ENCODE results near the gene FBRSL1.

DNA sequence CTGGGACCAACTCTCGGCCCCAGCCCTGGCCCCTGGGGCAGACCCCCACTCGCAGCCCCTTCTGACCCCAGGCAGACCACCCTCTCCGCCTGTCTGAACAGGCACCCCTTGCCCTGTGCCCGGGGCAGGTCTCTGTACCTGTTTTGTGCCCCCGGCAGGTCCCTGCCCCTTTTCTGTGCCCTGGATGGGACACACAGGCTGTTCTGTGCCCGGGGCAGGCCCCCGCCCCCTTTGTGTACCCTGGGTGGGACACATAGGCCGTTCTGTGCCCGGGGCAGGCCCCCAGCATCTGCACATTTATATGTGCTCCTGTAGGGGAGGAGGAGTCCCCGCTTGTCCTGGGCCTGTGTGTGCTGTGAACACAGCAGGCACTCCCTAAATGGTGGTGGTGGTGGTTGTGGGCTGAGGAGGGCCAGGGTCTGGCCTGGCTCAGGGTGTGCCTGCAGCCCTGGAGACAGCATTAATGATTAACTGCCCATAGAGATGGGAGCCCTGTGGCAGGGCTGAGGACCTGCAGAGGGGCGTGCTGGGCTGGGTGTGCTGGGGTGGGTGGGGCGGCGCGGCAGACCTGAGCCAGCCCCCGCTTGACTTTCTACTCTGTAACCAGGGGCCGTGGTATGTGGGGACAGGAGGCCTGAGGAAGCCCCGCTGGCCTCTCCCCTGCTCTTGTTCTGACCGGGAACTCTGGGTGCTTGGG, 3.7 kb downstream of the FBRSL1 start:
- TF ChIP-seq SP1 (IDR thresholded peaks at IDR 0.05; ENCODE audit: low read depth) (no peak), POLR2A (IDR thresholded peaks at IDR 0.05; ENCODE audit: borderline replicate concordance, extremely low read depth, insufficient read depth, insufficient read length) (no peak), RAD21 (IDR thresholded peaks at IDR 0.05; ENCODE audit: low read depth) (no peak), ZFX (IDR thresholded peaks at IDR 0.05) (no peak), EZH2 (IDR thresholded peaks at IDR 0.05) (no peak), POLR2AphosphoS5 (IDR thresholded peaks at IDR 0.05; ENCODE audit: low read depth, low read length) (no peak)
- TF ChIP-seq, protein P1, sequence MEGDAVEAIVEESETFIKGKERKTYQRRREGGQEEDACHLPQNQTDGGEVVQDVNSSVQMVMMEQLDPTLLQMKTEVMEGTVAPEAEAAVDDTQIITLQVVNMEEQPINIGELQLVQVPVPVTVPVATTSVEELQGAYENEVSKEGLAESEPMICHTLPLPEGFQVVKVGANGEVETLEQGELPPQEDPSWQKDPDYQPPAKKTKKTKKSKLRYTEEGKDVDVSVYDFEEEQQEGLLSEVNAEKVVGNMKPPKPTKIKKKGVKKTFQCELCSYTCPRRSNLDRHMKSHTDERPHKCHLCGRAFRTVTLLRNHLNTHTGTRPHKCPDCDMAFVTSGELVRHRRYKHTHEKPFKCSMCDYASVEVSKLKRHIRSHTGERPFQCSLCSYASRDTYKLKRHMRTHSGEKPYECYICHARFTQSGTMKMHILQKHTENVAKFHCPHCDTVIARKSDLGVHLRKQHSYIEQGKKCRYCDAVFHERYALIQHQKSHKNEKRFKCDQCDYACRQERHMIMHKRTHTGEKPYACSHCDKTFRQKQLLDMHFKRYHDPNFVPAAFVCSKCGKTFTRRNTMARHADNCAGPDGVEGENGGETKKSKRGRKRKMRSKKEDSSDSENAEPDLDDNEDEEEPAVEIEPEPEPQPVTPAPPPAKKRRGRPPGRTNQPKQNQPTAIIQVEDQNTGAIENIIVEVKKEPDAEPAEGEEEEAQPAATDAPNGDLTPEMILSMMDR (IDR thresholded peaks at IDR 0.05 in 2 of 3, conservative IDR thresholded peaks at IDR 0.05 in 1 of 3; ENCODE audit: borderline replicate concordance in 1 of 3, insufficient read depth in 1 of 3, low read depth in 2 of 3, low read length in 2 of 3): no peak
- TF ChIP-seq, protein P2, sequence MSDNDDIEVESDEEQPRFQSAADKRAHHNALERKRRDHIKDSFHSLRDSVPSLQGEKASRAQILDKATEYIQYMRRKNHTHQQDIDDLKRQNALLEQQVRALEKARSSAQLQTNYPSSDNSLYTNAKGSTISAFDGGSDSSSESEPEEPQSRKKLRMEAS (IDR thresholded peaks at IDR 0.05): no peak
